Measurements from ENCODE around the gene PRR16. TPM values are rescaled to one million over a fixed set of nuclear protein-coding genes. Genes with fewer than 3 reads are reported as not detected.

The PRR16 gene
- total RNA-seq, 1 experiment from 2014 or later = not detected

- no peak for TF ChIP-seq SIN3A (IDR thresholded peaks at IDR 0.05; ENCODE audit: borderline replicate concordance, insufficient read depth, low read depth, low read length)
- TF ChIP-seq CTCF (IDR thresholded peaks at IDR 0.05) = no peak
- no peak for TF ChIP-seq REST (IDR thresholded peaks at IDR 0.05; ENCODE audit: insufficient read depth in 1 of 2, low read depth in 2 of 2, low read length in 1 of 2)
- Histone ChIP-seq H3K9me3 (ENCODE audit: control insufficient read depth, insufficient read depth, low read depth, low read length) (no peaks in the 10 kb centered on the region), H3K4me1 (ENCODE audit: control insufficient read depth, insufficient read depth, low read length) (no peaks in the 10 kb centered on the region), H3K36me3 (ENCODE audit: control insufficient read depth, insufficient read depth, low read length) (no peaks in the 10 kb centered on the region), H3K27ac (ENCODE audit: low read length) (no peak overlapping the region), H3K4me3 (ENCODE audit: low read depth in 2 of 2, low read length in 2 of 2) (no peak overlapping the region), H3K27me3 (ENCODE audit: control insufficient read depth, insufficient read depth, low read length) (no peaks in the 10 kb centered on the region)
- ChIA-PET POLR2A (no interaction called here), CTCF (no interaction called here)
- DNase-seq (ENCODE audit: low read depth, low spot score) (no peak), ATAC-seq (no peak)
- no TSS peak for BruUV-seq (replicated peaks)
- intact Hi-C loops (cut with micrococcal nuclease; ENCODE audit: unreplicated experiment) (loop anchor here (5.0 kb wide), 1 partner anchor 971 kb away; no protein-coding TSS in a partner anchor), in situ Hi-C loops (cut with HindIII; ENCODE audit: low pct_unique_long_range_greater_than_20kb, low sequenced_read_pairs) (no loop called here)
Measured at GRCh38 chr5:120443607-120444006, 20.5 kb upstream of the PRR16 start.

GRCh38 chr5:120446068-120446492 lies 18.0 kb upstream of the PRR16 start:
- in situ Hi-C loops (cut with HindIII; ENCODE audit: low pct_unique_long_range_greater_than_20kb, low sequenced_read_pairs) (no loop called here), intact Hi-C loops (cut with micrococcal nuclease; ENCODE audit: unreplicated experiment) (no loop called here)
- TF ChIP-seq TCF7L2 (IDR thresholded peaks at IDR 0.05; ENCODE audit: low read depth, low read length) (no peak), CTCF (IDR thresholded peaks at IDR 0.05) (no peak), POLR2AphosphoS5 (IDR thresholded peaks at IDR 0.05; ENCODE audit: low read depth, low read length) (no peak), REST (IDR thresholded peaks at IDR 0.05; ENCODE audit: insufficient read depth in 1 of 2, low read depth in 2 of 2, low read length in 1 of 2) (no peak), SIN3A (IDR thresholded peaks at IDR 0.05; ENCODE audit: borderline replicate concordance, insufficient read depth, low read depth, low read length) (no peak)
- no TSS peak for BruUV-seq (replicated peaks)
- ATAC-seq (no peak), DNase-seq (ENCODE audit: low read depth, low spot score) (no peak)
- no peak overlapping the region for H3K27ac ChIP-seq (ENCODE audit: low read length)
- CTCF ChIA-PET = interaction anchor here (0.6 kb wide), 1 partner anchor 1222 kb away, joined by 6 read pairs; no protein-coding TSS in a partner anchor
- H3K4me1 ChIP-seq (ENCODE audit: control insufficient read depth, insufficient read depth, low read length) = no peaks in the 10 kb centered on the region
- no peak overlapping the region for H3K4me3 ChIP-seq (ENCODE audit: low read depth in 2 of 2, low read length in 2 of 2)
- no peaks in the 10 kb centered on the region for H3K9me3 ChIP-seq (ENCODE audit: control insufficient read depth, insufficient read depth, low read depth, low read length)
- no peaks in the 10 kb centered on the region for H3K36me3 ChIP-seq (ENCODE audit: control insufficient read depth, insufficient read depth, low read length)
- POLR2A ChIA-PET = no interaction called here
- H3K27me3 ChIP-seq (ENCODE audit: control insufficient read depth, insufficient read depth, low read length) = no peaks in the 10 kb centered on the region

All from Panc1 (cell line).